Astrocyte (in vitro differentiated cells and primary cell): ENCODE data around the gene GRK6. TPM values are rescaled to one million over a fixed set of nuclear protein-coding genes. Genes with fewer than 3 reads are reported as not detected.

ENCODE experiments used
- DNase-seq: peaks from one replicate; pipeline ENCODE4 v3.0.0-alpha.2; 2010; ENCODE audit warnings: low read depth
- FAIRE-seq: peaks from 2 replicates; lab custom pipeline; 2011; peaks lifted over from hg19 to GRCh38; lab: Jason Lieb, UNC
- H2AFZ ChIP-seq: 2 replicates; pipeline ENCODE4 v1.6.0; 2012; ENCODE audit warnings: low read depth, low read length, inconsistent platforms
- H3K27ac ChIP-seq: 2 replicates; pipeline ENCODE4 v1.5.1; 2011; ENCODE audit warnings: low read depth, low read length, inconsistent platforms
- H3K27me3 ChIP-seq: 2 replicates; pipeline ENCODE4 v1.6.0; 2011; ENCODE audit warnings: low read length, inconsistent platforms; ENCODE audit not compliant: insufficient read depth
- H3K36me3 ChIP-seq: 2 replicates; pipeline ENCODE4 v1.5.1; 2011; ENCODE audit warnings: low read length, inconsistent platforms; ENCODE audit not compliant: insufficient read depth
- H3K4me1 ChIP-seq: 2 replicates; pipeline ENCODE4 v1.5.1; 2011; ENCODE audit warnings: low read length, inconsistent platforms; ENCODE audit not compliant: insufficient read depth
- H3K4me2 ChIP-seq: 2 replicates; pipeline ENCODE4 v1.6.0; 2012; ENCODE audit warnings: low read length, inconsistent platforms
- H3K4me3 ChIP-seq: 2 replicates; pipeline ENCODE4 v1.5.1; 2011; ENCODE audit warnings: low read depth, mild to moderate bottlenecking, low read length, inconsistent platforms; ENCODE audit not compliant: insufficient read depth
- H3K79me2 ChIP-seq: 2 replicates; pipeline ENCODE4 v1.6.0; 2012; ENCODE audit warnings: mild to moderate bottlenecking, low read length, inconsistent platforms; ENCODE audit not compliant: insufficient read depth
- H3K9ac ChIP-seq: 2 replicates; pipeline ENCODE4 v1.6.0; 2012; ENCODE audit warnings: mild to moderate bottlenecking, low read length, inconsistent platforms
- H3K9me3 ChIP-seq: 2 replicates; pipeline ENCODE4 v1.5.1; 2012; ENCODE audit warnings: low read depth, mild to moderate bottlenecking, low read length, inconsistent platforms; ENCODE audit not compliant: insufficient read depth
- H4K20me1 ChIP-seq: 2 replicates; pipeline ENCODE4 v1.6.0; 2012; ENCODE audit warnings: low read length, inconsistent platforms; ENCODE audit not compliant: insufficient read depth
- H3K27ac Mint-ChIP-seq: one replicate; pipeline ENCODE4 v1.8.0; 2021; ENCODE audit warnings: mild to moderate bottlenecking, mixed read lengths; ENCODE audit not compliant: unreplicated experiment
- H3K27me3 Mint-ChIP-seq: one replicate; pipeline ENCODE4 v1.8.0; 2021; ENCODE audit warnings: low read depth, mixed read lengths; ENCODE audit not compliant: unreplicated experiment
- H3K36me3 Mint-ChIP-seq: one replicate; pipeline ENCODE4 v1.8.0; 2021; ENCODE audit warnings: low read depth, mixed read lengths; ENCODE audit not compliant: unreplicated experiment
- H3K4me1 Mint-ChIP-seq: one replicate; pipeline ENCODE4 v1.8.0; 2021; ENCODE audit warnings: low read depth, mixed read lengths; ENCODE audit not compliant: unreplicated experiment
- H3K4me3 Mint-ChIP-seq: one replicate; pipeline ENCODE4 v1.8.0; 2021; ENCODE audit warnings: mild to moderate bottlenecking, moderate library complexity, mixed read lengths; ENCODE audit not compliant: unreplicated experiment
- H3K9me3 Mint-ChIP-seq: one replicate; pipeline ENCODE4 v1.8.0; 2021; ENCODE audit warnings: mild to moderate bottlenecking, mixed read lengths; ENCODE audit not compliant: unreplicated experiment
- EZH2 ChIP-seq: IDR thresholded peaks from 2 replicates; pipeline ENCODE4 v1.6.1; 2012; ENCODE audit warnings: mild to moderate bottlenecking, low read length, inconsistent platforms; ENCODE audit not compliant: insufficient read depth
- total RNA-seq: library from RNA; stranded (reverse); gene quantifications from 2 replicates; pipeline ENCODE4 v1.2.1, GENCODE V29; 2021
- TF ChIP-seq, protein P1 (sequence below): IDR thresholded peaks from 2 replicates; pipeline ENCODE4 v1.5.1; 2011; ENCODE audit warnings: low read depth, mild to moderate bottlenecking, inconsistent platforms, low read length, moderate library complexity; ENCODE audit not compliant: insufficient read depth

Gene GRK6
- total RNA-seq, 1 donor from 2014 or later = 25.9 TPM

DNA sequence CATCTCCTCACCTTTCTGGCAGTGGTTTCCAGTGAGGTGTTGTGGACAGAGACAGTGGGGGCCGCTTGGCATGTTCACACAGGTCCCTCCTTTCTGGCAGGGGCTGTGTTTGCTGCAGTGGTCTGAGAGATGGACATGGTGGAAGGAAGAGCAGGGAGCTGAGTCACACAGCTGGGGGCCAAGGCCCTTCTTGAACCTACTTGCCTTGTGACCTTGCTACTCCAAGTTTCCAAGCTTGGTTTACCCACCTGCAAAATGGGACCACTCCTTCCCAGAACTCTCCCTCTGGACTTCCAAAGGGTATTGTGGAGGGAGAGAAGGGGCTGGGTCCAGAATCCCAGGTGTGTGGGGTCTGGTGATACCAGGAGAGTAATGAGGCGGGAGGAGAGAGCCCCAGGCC lies 21.2 kb upstream of the GRK6 start:
- Mint-ChIP-seq H3K27ac (no peak overlapping the region), H3K27me3 (peaks cover 62% of the 10 kb centered on the region), H3K4me1 (no peaks in the 10 kb centered on the region), H3K36me3 (no peaks in the 10 kb centered on the region), H3K9me3 (no peaks in the 10 kb centered on the region), H3K4me3 (no peak overlapping the region)
- no peak overlapping the region for H3K4me2 ChIP-seq
- TF ChIP-seq, protein P1, sequence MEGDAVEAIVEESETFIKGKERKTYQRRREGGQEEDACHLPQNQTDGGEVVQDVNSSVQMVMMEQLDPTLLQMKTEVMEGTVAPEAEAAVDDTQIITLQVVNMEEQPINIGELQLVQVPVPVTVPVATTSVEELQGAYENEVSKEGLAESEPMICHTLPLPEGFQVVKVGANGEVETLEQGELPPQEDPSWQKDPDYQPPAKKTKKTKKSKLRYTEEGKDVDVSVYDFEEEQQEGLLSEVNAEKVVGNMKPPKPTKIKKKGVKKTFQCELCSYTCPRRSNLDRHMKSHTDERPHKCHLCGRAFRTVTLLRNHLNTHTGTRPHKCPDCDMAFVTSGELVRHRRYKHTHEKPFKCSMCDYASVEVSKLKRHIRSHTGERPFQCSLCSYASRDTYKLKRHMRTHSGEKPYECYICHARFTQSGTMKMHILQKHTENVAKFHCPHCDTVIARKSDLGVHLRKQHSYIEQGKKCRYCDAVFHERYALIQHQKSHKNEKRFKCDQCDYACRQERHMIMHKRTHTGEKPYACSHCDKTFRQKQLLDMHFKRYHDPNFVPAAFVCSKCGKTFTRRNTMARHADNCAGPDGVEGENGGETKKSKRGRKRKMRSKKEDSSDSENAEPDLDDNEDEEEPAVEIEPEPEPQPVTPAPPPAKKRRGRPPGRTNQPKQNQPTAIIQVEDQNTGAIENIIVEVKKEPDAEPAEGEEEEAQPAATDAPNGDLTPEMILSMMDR = no peak
- TF ChIP-seq EZH2 = no peak
- no peaks in the 10 kb centered on the region for H3K9me3 ChIP-seq
- no peak overlapping the region for H3K4me3 ChIP-seq
- FAIRE-seq (no peak), DNase-seq (no peak)
- no peak overlapping the region for H2AFZ ChIP-seq
- peaks cover 29% of the 10 kb centered on the region for H3K27me3 ChIP-seq
- no peaks in the 10 kb centered on the region for H3K36me3 ChIP-seq
- H3K4me1 ChIP-seq = peaks cover 21% of the 10 kb centered on the region
- H3K79me2 ChIP-seq = no peaks in the 10 kb centered on the region
- no peak overlapping the region for H3K9ac ChIP-seq
- no peak overlapping the region for H3K27ac ChIP-seq
- H4K20me1 ChIP-seq = no peaks in the 10 kb centered on the region

DNA sequence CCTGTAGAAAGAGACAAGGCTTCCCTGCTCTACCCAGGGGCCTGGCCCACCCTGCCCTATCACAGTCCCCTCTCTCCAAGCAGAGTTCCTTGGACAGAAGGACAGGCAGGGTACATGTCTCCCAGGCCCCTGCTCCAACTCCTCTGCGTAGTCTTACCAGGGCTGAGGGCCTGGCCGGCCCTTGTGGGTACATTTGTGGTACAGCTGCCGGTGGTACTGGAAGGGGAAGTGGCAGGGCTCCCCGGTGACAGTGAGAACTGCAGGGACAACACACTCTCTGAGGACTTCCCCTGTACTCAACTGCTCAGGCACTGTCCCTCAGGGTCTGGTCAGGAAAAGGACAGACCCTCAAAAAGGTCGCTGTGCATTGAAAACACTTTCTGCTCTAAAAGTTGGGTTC lies 20.7 kb upstream of the GRK6 start:
- H3K4me3 ChIP-seq = no peak overlapping the region
- no peaks in the 10 kb centered on the region for H3K79me2 ChIP-seq
- peaks cover 66% of the 10 kb centered on the region for H3K27me3 Mint-ChIP-seq
- H4K20me1 ChIP-seq = no peaks in the 10 kb centered on the region
- no peak overlapping the region for H3K4me3 Mint-ChIP-seq
- no peak overlapping the region for H2AFZ ChIP-seq
- TF ChIP-seq EZH2 = no peak
- TF ChIP-seq, protein P1 = no peak
- H3K36me3 Mint-ChIP-seq = no peaks in the 10 kb centered on the region
- peaks cover 24% of the 10 kb centered on the region for H3K27me3 ChIP-seq
- no peaks in the 10 kb centered on the region for H3K36me3 ChIP-seq
- H3K27ac Mint-ChIP-seq = peak overlapping the region; percentile 26
- H3K4me1 Mint-ChIP-seq = no peaks in the 10 kb centered on the region
- peaks cover 19% of the 10 kb centered on the region for H3K4me1 ChIP-seq
- DNase-seq (no peak), FAIRE-seq (no peak)
- H3K9me3 ChIP-seq = no peaks in the 10 kb centered on the region
- H3K4me2 ChIP-seq = no peak overlapping the region
- H3K27ac ChIP-seq = no peak overlapping the region
- no peak overlapping the region for H3K9ac ChIP-seq
- H3K9me3 Mint-ChIP-seq = no peaks in the 10 kb centered on the region

DNA sequence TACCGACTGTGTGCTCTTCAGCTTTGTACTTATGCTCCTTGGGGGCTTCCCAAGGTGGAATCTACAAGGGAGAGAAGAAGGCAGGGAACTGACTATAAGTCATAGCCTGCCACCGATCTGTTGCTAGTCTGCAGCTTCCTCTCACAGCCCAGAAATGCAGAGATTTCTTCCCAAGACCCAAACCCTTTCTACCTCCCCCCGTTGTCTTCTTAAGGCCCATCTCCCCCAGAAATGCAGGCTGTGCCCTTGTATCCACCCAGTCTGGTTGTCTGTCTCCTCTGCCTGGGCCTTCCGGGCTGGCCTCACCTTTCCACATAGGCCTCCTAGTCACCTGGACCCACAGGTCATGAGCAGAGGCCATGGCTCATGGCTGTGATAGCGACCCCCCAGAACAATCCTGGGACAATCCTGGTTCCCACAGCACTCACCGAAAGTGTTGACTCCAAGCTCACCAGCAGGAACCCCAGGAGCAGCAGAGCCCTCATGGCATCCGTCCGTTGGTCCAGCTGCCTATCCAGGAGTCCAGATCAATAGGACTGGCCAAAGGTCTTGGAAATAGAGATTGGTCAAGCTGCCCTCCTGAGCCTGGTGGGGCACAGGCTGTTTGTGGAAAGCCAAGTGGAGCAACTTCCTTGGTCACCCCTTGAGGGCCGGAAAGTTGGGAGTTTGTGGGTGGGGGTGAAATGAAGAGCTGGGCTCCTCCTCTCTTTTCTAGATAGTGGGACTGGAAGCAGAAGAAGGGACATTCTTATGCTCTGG lies 17.3 kb upstream of the GRK6 start, which contains the start of gene F12:
F12 (minus strand) TSS at position 522 of the 759 bp plus-strand sequence; CDS start at position 485, 37 bp downstream.
- H3K27ac ChIP-seq = no peak within 1 kb of the TSS
- H3K4me2 ChIP-seq = no peak within 1 kb of the TSS
- H3K36me3 Mint-ChIP-seq = no peaks in the 10 kb centered on the region
- H3K4me3 ChIP-seq = no peak within 1 kb of the TSS
- H3K9ac ChIP-seq = no peak within 1 kb of the TSS
- peaks cover 74% of the 10 kb centered on the region for H3K27me3 Mint-ChIP-seq
- H4K20me1 ChIP-seq = no peaks in the 10 kb centered on the region
- no peak for DNase-seq
- H3K4me3 Mint-ChIP-seq = no peak within 1 kb of the TSS
- H2AFZ ChIP-seq = no peak within 1 kb of the TSS
- TF ChIP-seq EZH2 = no peak
- TF ChIP-seq, protein P1 = no peak
- no peaks in the 10 kb centered on the region for H3K4me1 Mint-ChIP-seq
- no peaks in the 10 kb centered on the region for H3K9me3 Mint-ChIP-seq
- no peak within 1 kb of the TSS for H3K27ac Mint-ChIP-seq
- no peak for FAIRE-seq
- no peaks in the 10 kb centered on the region for H3K79me2 ChIP-seq
- H3K27me3 ChIP-seq = peaks cover 4% of the 10 kb centered on the region
- H3K4me1 ChIP-seq = peaks cover 5% of the 10 kb centered on the region
- H3K9me3 ChIP-seq = no peaks in the 10 kb centered on the region
- no peaks in the 10 kb centered on the region for H3K36me3 ChIP-seq
